Measurements from ENCODE around the gene LRCH1. TPM values are rescaled to one million over a fixed set of nuclear protein-coding genes. Genes with fewer than 3 reads are reported as not detected.

LRCH1 gene
- total and polyA plus RNA-seq, 2 of the 4 experiments (the other 2 are of a cell fraction), result 7.0 to 8.8 TPM

DNA sequence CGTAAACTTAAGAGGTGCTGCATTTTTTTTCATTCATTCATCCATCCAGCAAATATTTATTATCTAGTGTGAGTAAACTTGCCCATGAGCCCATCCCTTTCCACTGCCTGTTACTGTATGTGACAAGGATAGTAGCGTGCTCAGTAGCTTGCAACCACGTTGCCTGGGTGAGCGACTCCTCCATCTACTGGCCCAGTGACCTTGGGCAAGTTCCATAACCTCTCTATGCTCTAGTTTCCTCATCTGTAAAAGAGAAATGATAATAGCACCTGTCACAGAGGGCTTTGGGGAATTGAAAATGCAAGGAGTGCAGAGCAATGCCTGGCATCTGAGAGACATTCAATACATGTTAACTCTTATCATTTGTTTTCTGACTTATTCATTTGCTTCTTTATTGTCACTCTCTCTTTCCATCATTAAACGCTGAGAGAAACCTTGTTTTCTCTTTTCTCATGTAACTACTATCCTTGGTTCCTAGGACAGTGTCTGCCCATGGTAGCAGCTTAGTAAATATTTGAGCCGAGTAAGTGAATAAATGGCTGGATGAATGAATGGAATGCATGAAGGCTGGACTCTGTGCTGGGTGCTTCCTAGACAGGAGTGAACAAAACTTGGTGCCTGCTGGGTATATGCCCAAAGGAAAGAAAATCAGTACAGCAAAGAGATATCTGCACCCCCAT is 19.9 kb downstream of the LRCH1 start:
- TF ChIP-seq MXI1 (IDR thresholded peaks at IDR 0.05; ENCODE audit: borderline replicate concordance, low read depth, low read length) (no peak), MAFK (IDR thresholded peaks at IDR 0.05; ENCODE audit: low read depth, low read length) (no peak), FOS (IDR thresholded peaks at IDR 0.05; ENCODE audit: low read depth, low read length) (no peak), RCOR1 (IDR thresholded peaks at IDR 0.05; ENCODE audit: insufficient replicate concordance, low read length) (no peak), CHD1 (IDR thresholded peaks at IDR 0.05; ENCODE audit: low read depth, low read length) (no peak), RFX5 (IDR thresholded peaks at IDR 0.05; ENCODE audit: low read depth, low read length) (no peak), MAZ (IDR thresholded peaks at IDR 0.05; ENCODE audit: borderline replicate concordance, low read depth, low read length) (no peak), RAD21 (IDR thresholded peaks at IDR 0.05; ENCODE audit: low read length) (no peak)
- TF ChIP-seq, protein P1, sequence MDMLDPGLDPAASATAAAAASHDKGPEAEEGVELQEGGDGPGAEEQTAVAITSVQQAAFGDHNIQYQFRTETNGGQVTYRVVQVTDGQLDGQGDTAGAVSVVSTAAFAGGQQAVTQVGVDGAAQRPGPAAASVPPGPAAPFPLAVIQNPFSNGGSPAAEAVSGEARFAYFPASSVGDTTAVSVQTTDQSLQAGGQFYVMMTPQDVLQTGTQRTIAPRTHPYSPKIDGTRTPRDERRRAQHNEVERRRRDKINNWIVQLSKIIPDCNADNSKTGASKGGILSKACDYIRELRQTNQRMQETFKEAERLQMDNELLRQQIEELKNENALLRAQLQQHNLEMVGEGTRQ (IDR thresholded peaks at IDR 0.05; ENCODE audit: low read depth, low read length), result no peak
- H3K4me1 ChIP-seq (ENCODE audit: control insufficient read depth, insufficient read depth, low read length), result peaks cover 21% of the 10 kb centered on the region
- no peaks in the 10 kb centered on the region for H3K36me3 ChIP-seq (ENCODE audit: control insufficient read depth, insufficient read depth, low read length)
- WGBS, 2 experiments (ENCODE audit: extremely low coverage in 2 of 2, insufficient read length in 1 of 2), result no CpG with 5 or more reads among the region's 6 CpGs
- H3K27ac ChIP-seq (ENCODE audit: insufficient read depth, low read length), result no peak overlapping the region
- no peak overlapping the region for H2AK9ac ChIP-seq (replicated peaks; ENCODE audit: low read depth, low read length, poor library complexity)
- no peak overlapping the region for H2BK120ac ChIP-seq (ENCODE audit: low read depth, low read length)
- ATAC-seq (ENCODE audit: low read depth), result no peak
- H3K9me3 ChIP-seq (ENCODE audit: control insufficient read depth, insufficient read depth, low read length), result no peaks in the 10 kb centered on the region
- H3K18ac ChIP-seq (ENCODE audit: low read depth, low read length), result no peak overlapping the region
- dilution Hi-C loops (cut with HindIII; ENCODE audit: low sequenced_read_pairs, unreplicated experiment), result no loop called here
- no peak overlapping the region for H2BK20ac ChIP-seq (ENCODE audit: low read depth, low read length)
- H3K9ac ChIP-seq (ENCODE audit: low read depth, low read length), result no peak overlapping the region
- peaks cover 47% of the 10 kb centered on the region for H4K20me1 ChIP-seq (ENCODE audit: insufficient read depth, low read length)
- ChIA-PET CTCF (interaction anchor here (0.7 kb wide), 2 partner anchors 66 to 110 kb away, joined by 3 read pairs; no protein-coding TSS in a partner anchor), POLR2A (ENCODE audit: unreplicated experiment) (no interaction called here)
- H2BK15ac ChIP-seq (ENCODE audit: low read depth, low read length), result no peak overlapping the region
- 0 out of 2 replicates have a peak overlapping the region, but pooled peaks have one; percentile 6 for H3K14ac ChIP-seq (replicated peaks; ENCODE audit: low read depth, low read length)
- H4K8ac ChIP-seq (ENCODE audit: low read depth in 2 of 2, low read length in 2 of 2), result no peak overlapping the region
- in situ Hi-C loops (cut with MboI; ENCODE audit: low sequenced_read_pairs), result no loop called here
- peaks cover 32% of the 10 kb centered on the region for H3K9me1 ChIP-seq (ENCODE audit: insufficient read depth, low read length)
- no peak overlapping the region for H3K4me2 ChIP-seq (ENCODE audit: low read depth, low read length)
- no peak overlapping the region for H2BK5ac ChIP-seq (ENCODE audit: low read depth, low read length, poor library complexity, severe bottlenecking)
- no peak for DNase-seq
- no peak overlapping the region for H3K56ac ChIP-seq (ENCODE audit: extremely low read depth, insufficient read depth, low read length)
- no peak overlapping the region for H3K4me3 ChIP-seq (ENCODE audit: insufficient read depth, low read depth, low read length)
- no peak overlapping the region for H4K5ac ChIP-seq (ENCODE audit: low read depth, low read length)
- no peaks in the 10 kb centered on the region for H3K27me3 ChIP-seq (ENCODE audit: control insufficient read depth, insufficient read depth, low read length)
- H3K23ac ChIP-seq (ENCODE audit: low read depth, low read length), result no peak overlapping the region
- H3K4ac ChIP-seq (ENCODE audit: low read depth, low read length), result no peak overlapping the region
- no peak overlapping the region for H2AFZ ChIP-seq (replicated peaks; ENCODE audit: low read length, poor library complexity)
- peak overlapping the region; percentile 40; the same call in 1 of the 2 replicates for H2AK5ac ChIP-seq (ENCODE audit: low read depth, low read length)
- H4K91ac ChIP-seq (ENCODE audit: insufficient read depth, low read depth, low read length), result no peak overlapping the region
- H3K79me1 ChIP-seq (ENCODE audit: low read depth in 1 of 2, low read length in 2 of 2), result peaks cover 34 to 87% of the 10 kb centered on the region in 2 experiments
- intact Hi-C loops (cut with micrococcal nuclease), result no loop called here
- no TSS peak for BruUV-seq (replicated peaks)
